Astrocyte (in vitro differentiated cells and primary cell): ENCODE results near the gene ADARB2.

Experiments used
- CTCF ChIP-seq: IDR thresholded peaks from 2 replicates; pipeline ENCODE4 v1.5.1; 2011; ENCODE audit warnings: low read depth, mild to moderate bottlenecking, inconsistent platforms, low read length, moderate library complexity; ENCODE audit not compliant: insufficient read depth
- EZH2 ChIP-seq: IDR thresholded peaks from 2 replicates; pipeline ENCODE4 v1.6.1; 2012; ENCODE audit warnings: mild to moderate bottlenecking, low read length, inconsistent platforms; ENCODE audit not compliant: insufficient read depth

- TF ChIP-seq CTCF: no peak
- TF ChIP-seq EZH2: no peak
Measured at GRCh38 chr10:1356349-1356748, 381.0 kb downstream of the ADARB2 start.
